GM19395 (cell line): Measurements from ENCODE around the gene KCTD4.
"Not testable (repeated sequence)": the region's sequence is repeated elsewhere in the genome, so short reads cannot be mapped to it uniquely, and the experiment has no call there.

Experiments
- ATAC-seq: cut with Tn5 transposase; IDR thresholded peaks from one replicate; pipeline ENCODE4 v1.9.1; 2021; ENCODE audit warnings: mild to moderate bottlenecking, moderate library complexity; ENCODE audit not compliant: unreplicated experiment

KCTD4 gene

DNA sequence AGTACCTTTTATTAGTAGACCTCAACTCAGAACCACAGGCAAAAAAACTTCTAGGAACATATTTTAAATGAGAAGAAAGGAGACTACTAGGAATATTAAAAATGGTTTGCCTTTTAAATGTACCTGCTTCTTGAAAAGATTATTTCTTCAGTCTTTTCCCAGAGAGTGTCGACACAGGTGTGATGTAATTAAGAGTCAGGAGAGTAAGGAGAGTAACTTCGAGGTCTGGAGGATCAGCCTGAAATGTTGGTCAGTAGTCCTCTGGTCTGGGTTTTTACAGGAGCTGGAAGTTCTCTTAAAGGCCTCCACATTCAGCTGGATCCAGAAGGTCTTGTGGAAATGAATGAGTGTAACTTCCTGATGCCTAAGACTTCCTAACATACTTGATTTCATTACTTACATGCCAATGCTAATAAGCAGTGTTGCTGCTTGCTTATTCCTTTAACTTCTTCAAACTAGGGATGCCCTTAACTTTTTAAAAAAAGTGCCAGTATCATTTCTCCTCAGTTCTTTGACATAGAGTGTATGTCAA lies at the start of gene KCTD4:
Gene KCTD4, minus strand, starts transcription at position 345 of the 532 bp plus-strand sequence. CDS start 6,478 bp downstream, outside the sequence.
- no peak for ATAC-seq

GRCh38 chr13:45249662-45250061 lies 48.8 kb upstream of the KCTD4 start:
- ATAC-seq = no peak

GRCh38 chr13:45244736-45245135 lies 43.9 kb upstream of the KCTD4 start:
- not testable (repeated sequence) for ATAC-seq

GRCh38 chr13:45243077-45243476 lies 42.2 kb upstream of the KCTD4 start:
- no peak for ATAC-seq

DNA sequence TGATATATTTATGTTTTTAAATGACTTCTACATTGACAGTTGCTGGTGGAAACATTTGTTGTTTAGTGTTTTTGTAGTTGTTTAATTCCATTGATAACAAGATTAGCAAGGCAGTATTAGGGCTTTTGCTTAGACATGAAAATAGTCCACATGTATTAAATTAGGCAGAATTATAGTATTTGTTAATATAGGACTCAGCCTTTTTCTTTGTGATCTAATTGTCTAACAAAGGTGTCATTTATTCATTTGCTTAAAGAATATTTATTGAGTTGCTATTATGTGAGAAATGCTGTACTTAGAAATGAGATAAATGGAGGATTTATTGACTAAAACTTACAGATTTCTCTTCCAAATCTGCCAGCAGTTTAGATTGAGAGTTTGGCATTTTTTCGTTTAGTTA lies 41.7 kb upstream of the KCTD4 start:
- ATAC-seq = no peak

- ATAC-seq = no peak
Measured at GRCh38 chr13:45242070-45242469, 41.2 kb upstream of the KCTD4 start.

DNA sequence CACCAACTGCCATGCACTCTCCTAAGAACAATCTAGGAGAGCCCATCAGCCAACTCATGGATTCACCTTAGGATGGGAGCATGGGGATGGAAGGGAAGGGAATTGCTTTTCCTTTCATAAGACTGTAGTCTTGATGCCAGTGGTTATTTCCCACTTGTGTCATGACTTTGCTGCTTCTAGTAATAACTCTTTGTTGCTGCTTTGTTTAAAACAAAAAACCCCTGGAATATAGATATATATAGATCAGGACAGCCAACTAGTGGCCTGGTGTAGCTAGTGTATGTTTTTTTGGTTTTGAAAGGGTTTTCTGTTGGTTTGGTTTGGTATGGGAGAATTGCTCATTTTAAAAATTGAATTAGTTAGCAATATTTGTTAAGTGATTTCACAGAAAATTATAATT lies 39.3 kb upstream of the KCTD4 start:
- no peak for ATAC-seq

- no peak for ATAC-seq
Measured at GRCh38 chr13:45238945-45239795, 38.3 kb upstream of the KCTD4 start.

- ATAC-seq = no peak
Measured at GRCh38 chr13:45232591-45232990, 31.7 kb upstream of the KCTD4 start.

DNA sequence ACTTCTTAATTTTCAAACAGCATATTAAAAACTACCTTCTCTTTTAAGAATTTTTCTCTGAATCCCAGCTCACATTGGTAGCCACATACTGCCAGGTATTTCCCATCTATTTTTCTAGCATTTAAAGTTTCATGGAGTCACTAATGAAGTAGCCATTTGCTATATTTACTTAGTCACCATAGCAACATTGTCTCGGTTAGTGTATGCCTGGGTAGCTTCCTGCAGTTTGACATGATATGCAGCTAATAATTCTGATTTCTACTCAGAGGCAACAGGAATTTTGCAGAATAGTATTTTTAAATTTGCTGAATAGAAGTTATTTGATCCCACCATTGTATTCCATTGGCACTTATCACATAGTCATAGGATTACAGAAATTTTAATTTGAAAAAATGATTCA lies 30.9 kb upstream of the KCTD4 start:
- ATAC-seq = no peak

DNA sequence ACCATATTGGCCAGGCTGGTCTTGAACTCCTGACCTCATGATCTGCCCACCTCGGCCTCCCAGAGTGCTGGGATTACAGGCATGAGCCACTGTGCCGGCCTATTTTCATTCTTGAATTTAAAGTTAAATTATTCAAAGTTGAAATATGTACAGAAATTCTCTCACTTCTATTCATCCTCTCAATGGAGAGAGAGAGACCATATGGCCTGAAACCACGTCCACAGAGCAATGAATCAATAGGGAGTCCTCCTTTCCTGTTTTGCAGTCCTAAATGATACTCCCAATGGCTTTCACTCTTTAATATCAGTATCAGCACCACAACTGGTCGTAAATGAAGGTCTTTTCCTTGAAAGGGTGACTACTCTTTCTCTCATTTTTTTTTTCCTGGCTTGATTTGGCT lies 30.5 kb upstream of the KCTD4 start:
- ATAC-seq = no peak

GRCh38 chr13:45229172-45229571 lies 28.3 kb upstream of the KCTD4 start:
- ATAC-seq = no peak

DNA sequence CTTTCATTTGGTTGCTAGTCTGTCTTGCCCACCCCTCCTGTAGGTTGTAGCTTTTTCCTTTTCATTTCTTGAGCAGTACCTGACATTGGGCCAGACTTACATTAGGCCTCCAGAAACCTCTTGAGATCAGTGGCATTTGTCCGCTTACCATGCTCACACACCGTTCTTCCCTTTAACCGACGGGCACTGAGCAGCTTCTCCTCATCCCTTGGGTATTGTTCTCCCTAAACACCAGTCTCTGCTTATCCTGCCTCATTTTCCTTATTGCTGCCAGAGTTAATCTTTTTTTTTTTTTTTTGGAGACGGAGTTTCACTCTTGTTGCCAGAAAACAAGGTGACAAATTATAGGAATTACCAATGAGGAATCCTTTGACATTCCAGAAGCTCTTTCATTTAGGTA lies 27.2 kb upstream of the KCTD4 start:
- ATAC-seq = no peak

DNA sequence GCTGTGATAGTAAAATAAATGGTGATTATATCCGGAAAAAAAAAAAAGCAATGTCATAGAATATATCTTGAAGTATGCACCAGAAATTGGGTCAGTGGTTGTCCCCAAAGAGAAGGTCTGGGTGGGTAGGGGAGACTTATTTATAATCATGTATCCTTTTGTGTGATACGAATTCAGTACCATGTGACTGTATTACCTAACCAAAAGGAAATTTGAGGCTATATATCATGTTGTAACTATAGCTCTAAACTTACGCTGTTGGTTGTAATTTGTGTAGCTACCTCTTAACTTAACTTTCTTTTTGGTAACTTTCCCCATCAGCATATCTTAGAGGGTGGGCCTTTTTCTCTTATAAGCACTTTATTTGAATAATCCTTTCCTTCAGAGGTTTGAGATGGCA lies 25.2 kb upstream of the KCTD4 start:
- ATAC-seq = no peak

DNA sequence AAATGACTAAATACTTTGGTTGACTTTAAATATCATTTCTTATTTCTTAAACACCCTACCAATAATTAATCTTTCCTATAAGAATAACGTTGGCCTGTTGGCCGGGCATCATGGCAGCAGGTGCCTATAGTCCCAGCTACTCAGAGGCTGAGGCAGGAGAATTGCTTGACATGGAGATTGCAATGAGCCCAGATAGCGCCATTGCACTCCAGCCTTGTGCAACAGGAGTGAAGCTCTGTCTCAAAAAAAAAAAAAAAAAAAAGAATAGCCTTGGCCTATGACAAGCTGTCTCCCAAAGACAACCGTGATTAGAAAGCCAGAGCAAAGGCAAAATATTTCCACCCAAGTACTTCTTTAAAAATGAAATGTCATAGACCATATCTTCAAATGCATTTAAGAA lies 24.5 kb upstream of the KCTD4 start:
- no peak for ATAC-seq

DNA sequence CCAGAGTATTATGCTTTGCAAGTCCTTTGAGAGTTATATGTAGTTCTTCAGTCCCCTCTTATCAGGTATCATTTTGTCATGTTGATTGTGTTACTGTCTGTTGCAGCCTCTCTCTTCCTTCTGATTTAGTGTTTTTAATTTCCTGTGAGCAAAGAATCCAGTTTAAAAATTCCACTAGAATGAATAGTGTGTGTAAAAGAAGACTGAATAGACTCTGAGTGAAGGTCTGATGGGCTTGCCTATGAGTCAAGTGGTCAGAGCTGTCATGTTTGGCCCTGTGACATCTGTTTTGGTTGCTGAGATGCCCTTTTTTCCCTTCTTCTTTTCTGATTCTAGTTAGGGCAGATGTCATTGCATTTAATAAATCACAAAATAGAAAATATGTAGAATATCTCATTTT lies 23.3 kb upstream of the KCTD4 start:
- no peak for ATAC-seq

DNA sequence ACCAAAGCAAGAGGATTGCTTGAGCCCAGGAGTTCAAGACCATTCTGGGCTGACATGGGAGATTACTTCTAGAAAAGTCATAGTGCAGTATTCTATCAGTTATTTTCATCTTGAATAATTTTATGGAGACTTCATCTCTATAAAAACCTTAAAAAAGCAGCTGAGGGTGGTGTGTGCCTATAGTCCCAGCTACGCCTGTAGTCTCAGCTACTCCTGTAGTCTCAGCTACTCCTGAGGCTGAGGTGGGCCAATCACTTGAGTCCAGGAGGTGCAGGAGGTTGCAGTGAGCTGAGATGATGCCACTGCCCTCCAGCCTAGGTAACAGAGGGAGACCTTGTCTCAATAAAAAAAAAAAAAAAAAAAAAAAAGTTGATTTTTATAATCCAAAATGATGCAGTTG lies 22.1 kb upstream of the KCTD4 start:
- ATAC-seq = no peak

GRCh38 chr13:45222516-45222915 lies 21.7 kb upstream of the KCTD4 start:
- ATAC-seq = no peak

DNA sequence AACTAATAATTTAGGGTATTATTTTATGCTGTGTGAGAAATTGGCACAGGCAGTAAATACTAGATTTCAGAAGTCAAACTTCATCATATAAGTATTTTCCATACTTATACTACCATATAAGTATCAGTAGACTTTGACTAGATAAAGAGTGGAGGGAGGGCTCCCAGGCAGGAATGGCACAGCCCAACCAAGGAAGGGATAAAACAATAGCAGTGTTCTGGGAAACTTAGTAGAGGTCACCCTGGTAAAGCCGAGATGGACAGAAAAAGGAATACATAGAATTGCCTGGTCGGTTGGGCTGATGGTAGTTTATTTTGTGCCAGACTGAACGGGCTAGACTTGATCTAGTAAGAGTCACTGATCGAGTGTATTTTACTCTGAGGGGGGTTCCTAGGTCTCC lies 19.6 kb upstream of the KCTD4 start:
- ATAC-seq = no peak

DNA sequence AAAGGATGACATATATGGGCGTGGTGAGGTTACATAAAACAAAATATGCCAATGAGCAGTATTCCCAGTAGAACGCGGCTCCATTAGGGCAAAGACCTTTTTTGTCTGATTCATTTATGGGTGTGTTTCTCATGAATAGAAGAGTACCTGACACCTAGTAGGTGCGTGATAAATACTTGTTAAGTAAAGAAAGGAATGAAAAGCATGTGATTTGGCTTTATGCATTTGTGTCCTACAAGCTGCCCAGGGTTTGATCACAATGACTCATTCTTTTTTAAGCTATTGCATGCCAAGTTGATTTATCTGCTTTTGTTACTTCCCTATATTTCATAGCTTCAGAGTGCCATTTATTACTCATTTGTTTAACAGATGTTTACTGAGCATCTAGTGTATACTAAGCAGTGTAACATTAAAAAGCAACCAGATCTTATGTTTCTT lies 19.1 kb upstream of the KCTD4 start:
- no peak for ATAC-seq

DNA sequence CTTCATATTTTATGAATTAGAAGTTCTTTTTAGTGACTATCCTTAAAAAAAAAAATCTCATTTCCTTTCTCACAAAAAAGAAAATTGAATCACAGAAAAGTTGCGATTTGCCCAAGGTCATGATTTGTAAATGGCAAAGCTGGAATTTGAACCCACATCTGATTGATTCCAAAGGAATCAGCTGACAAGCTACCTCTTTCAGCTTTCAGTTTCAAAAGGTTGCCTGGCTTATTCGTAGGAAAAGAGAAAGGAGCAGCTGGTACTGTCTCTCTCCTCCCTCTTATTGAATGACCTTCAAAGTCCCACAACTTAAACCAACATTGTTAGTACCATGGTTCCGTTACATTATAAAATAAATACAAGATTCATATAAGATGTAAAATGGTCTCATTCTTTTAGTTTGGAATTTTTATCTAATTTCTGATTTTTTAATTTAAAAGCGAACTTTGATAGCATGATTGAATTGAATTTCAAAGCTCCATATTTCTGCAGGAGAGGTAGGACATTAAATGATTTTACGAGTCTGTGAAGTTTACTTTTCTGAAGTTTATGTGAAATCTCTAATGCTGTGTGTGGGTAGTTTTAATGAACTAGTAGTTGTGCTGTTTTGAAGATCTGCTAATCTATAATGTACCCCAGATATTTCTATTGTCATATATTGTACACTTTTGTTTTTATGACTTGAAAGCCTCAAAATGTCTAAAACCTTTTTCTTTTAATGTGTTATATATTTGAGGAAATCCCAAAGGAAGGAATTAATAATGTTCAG lies 18.5 kb upstream of the KCTD4 start:
- no peak for ATAC-seq

DNA sequence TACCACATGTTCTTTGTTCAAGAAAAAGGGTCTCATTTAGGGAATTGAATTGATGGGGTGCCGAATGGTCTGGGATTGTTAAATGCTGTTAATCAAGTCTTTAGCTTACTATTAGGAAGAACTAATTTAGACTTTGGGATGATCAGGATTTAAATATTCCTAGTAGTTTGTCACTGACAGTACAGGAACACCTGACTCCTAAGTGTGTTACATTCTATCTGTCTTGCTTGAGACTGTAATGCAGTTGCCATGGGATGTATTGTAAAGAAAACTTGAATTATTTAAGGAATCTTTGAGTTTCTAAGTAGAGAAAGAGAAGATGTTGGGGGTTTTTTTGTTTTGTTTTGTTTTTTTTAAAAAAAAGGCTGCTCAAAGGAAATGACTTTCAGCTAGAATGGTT lies 17.8 kb upstream of the KCTD4 start:
- ATAC-seq = no peak
